ENCODE results near the gene DIP2C. TPM values are rescaled to one million over a fixed set of nuclear protein-coding genes. Genes with fewer than 3 reads are reported as not detected.
"Not testable (repeated sequence)": the region's sequence is repeated elsewhere in the genome, so short reads cannot be mapped to it uniquely, and the experiment has no call there.

Gene DIP2C
- total RNA-seq, 2 experiments from 2014 or later: 2.0 to 2.3 TPM

DNA sequence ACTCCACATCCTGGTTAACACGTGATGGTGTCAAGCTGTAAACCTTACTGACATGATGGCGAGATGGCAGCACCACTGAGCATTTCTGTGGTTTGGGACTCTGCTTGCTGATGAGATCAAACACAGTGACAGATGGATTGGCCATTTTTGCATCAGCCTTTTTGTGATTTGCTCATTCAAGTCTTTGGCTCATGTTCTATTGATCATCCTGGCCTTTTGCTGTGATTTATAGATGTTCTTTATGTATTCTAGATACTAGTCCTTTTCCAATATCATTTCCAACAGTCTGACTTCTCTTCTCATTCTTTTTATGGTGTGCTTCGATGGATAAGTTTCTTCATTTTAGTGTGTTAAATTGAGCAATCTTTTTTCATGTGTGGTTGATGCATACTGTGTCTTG, 24.7 kb upstream of the DIP2C start:
- Mint-ChIP-seq H3K4me1 (no peaks in the 10 kb centered on the region), H3K9me3 (peaks cover 12% of the 10 kb centered on the region), H3K4me3 (no peak overlapping the region), H3K36me3 (ENCODE audit: low read depth) (peaks cover 3% of the 10 kb centered on the region), H3K27ac (no peak overlapping the region), H3K27me3 (peaks cover 7% of the 10 kb centered on the region)
- no peak for DNase-seq
- ChIA-PET CTCF (no interaction called here), POLR2A (no interaction called here)

GRCh38 chr10:712575-712974, 23.1 kb upstream of the DIP2C start:
- Mint-ChIP-seq H3K4me1 (no peaks in the 10 kb centered on the region), H3K36me3 (ENCODE audit: low read depth) (peaks cover 3% of the 10 kb centered on the region), H3K27me3 (peaks cover 14% of the 10 kb centered on the region), H3K9me3 (peaks cover 12% of the 10 kb centered on the region), H3K4me3 (no peak overlapping the region), H3K27ac (no peak overlapping the region)
- no peak for DNase-seq
- CTCF ChIA-PET: no interaction called here
- POLR2A ChIA-PET: no interaction called here

DNA sequence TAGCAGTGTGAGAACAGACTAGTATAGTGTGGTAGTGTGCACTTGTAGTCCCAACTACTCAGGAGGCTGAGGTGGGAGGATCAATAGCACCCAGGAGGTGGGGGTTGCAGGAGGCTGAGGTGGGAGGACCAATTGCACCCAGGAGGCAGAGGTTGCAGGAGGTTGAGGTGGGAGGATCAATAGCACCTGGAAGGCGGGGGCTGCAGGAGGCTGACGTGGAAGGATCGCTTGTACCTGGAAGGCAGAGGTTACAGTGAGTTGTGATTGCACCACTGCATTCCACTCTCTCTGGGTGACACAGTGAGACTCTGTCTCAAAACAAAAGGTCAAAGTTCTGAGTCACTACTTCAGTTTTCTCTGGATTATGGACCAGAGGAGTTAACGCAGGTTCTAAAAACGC, 22.6 kb upstream of the DIP2C start:
- Mint-ChIP-seq H3K36me3 (ENCODE audit: low read depth) (peaks cover 3% of the 10 kb centered on the region), H3K27ac (no peak overlapping the region), H3K4me3 (no peak overlapping the region), H3K4me1 (no peaks in the 10 kb centered on the region), H3K9me3 (peaks cover 12% of the 10 kb centered on the region), H3K27me3 (peaks cover 19% of the 10 kb centered on the region)
- CTCF ChIA-PET: no interaction called here
- POLR2A ChIA-PET: no interaction called here
- no peak for DNase-seq

DNA sequence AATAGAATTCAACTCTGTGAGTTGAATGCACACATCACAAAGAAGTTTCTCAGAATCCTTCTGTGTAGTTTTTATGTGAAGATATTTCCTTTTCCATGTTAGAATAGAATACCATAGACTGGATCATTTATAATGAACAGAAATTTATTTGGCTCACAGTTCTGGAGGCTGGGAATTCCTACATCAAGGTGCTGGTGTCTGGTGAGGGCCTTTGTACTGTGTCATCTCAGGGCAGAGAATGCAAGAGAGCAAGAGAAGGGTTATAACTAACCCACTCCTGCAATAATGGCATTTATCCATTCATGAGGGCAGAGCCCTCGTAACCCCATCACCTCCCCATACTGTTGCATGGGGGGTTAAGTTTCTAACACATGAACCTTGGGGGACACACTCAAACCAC, 18.4 kb upstream of the DIP2C start:
- no peaks in the 10 kb centered on the region for H3K36me3 Mint-ChIP-seq (ENCODE audit: low read depth)
- H3K4me1 Mint-ChIP-seq: no peaks in the 10 kb centered on the region
- no peaks in the 10 kb centered on the region for H3K9me3 Mint-ChIP-seq
- peaks cover 28% of the 10 kb centered on the region for H3K27me3 Mint-ChIP-seq
- DNase-seq: no peak
- CTCF ChIA-PET: no interaction called here
- POLR2A ChIA-PET: no interaction called here
- no peak overlapping the region for H3K4me3 Mint-ChIP-seq
- no peak overlapping the region for H3K27ac Mint-ChIP-seq

- ChIA-PET CTCF (no interaction called here), POLR2A (no interaction called here)
- H3K9me3 Mint-ChIP-seq: no peaks in the 10 kb centered on the region
- no peaks in the 10 kb centered on the region for H3K36me3 Mint-ChIP-seq (ENCODE audit: low read depth)
- H3K27me3 Mint-ChIP-seq: peaks cover 28% of the 10 kb centered on the region
- H3K4me1 Mint-ChIP-seq: no peaks in the 10 kb centered on the region
- H3K4me3 Mint-ChIP-seq: no peak overlapping the region
- no peak overlapping the region for H3K27ac Mint-ChIP-seq
- DNase-seq: no peak
Measured at GRCh38 chr10:707456-707855, 18.0 kb upstream of the DIP2C start.

- ChIA-PET CTCF (no interaction called here), POLR2A (no interaction called here)
- Mint-ChIP-seq H3K4me1 (no peaks in the 10 kb centered on the region), H3K4me3 (no peak overlapping the region), H3K27me3 (peaks cover 16% of the 10 kb centered on the region), H3K36me3 (ENCODE audit: low read depth) (no peaks in the 10 kb centered on the region), H3K27ac (no peak overlapping the region), H3K9me3 (no peaks in the 10 kb centered on the region)
- DNase-seq: no peak
Measured at GRCh38 chr10:703118-703517, 13.7 kb upstream of the DIP2C start.

DNA sequence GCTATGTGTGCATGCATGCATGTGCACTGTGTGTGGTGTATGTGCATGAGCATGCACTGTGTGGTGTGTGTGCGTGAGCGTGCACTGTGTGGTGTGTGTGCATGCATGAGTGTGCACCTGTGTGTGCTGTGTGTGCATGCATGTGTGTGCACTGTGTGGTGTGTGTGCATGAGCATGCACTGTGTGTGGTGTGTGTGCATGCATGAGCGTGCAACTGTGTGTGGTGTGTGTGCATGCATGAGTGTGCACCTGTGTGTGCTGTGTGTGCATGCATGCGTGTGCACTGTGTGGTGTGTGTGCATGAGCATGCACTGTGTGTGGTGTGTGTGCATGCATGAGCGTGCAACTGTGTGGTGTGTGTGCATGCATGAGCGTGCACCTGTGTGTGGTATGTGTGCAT, 10.7 kb upstream of the DIP2C start:
- H3K9me3 Mint-ChIP-seq; H3K36me3 Mint-ChIP-seq (ENCODE audit: low read depth); POLR2A ChIA-PET; DNase-seq; H3K27ac Mint-ChIP-seq; H3K4me3 Mint-ChIP-seq; CTCF ChIA-PET; H3K27me3 Mint-ChIP-seq; H3K4me1 Mint-ChIP-seq: not testable (repeated sequence)

DNA sequence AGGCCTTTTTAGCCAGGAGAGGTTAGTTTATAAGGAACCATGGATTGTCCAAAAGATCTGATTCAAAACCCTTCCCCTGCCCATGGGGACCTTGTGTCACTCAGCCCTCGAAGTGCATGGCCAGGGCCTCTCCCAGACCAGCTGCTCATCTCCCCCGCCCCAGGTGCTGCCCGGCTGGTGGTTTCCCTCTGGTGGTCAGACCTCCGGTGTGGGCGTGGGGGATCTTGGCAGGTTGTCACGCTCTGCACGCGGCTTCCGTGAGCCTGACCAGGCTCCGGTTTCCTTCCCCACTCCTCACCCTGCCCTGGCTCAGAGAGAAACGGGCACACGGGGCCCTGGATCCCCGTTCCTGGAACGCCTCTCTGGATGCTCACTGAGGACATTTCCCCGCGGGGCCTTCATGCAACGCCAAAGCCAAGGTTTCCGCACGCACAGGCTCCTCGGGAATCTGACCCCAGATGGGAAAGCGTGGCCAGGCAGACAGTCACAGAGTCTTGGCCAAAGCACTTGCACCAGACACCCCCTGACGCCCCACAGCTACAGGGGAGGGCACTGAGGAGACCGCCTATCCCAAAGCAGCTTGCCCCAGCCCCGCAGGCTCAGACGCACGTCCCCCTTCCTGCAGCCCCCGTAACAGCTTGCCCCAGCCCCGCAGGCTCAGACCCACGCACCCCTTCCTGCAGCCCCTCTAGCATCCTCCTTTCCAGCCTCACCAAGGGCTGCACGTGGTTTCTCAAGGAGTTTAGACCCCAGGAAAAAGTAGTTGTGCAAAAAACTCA, 7.8 kb upstream of the DIP2C start:
- POLR2A ChIA-PET: no interaction called here
- Mint-ChIP-seq H3K9me3 (no peaks in the 10 kb centered on the region), H3K4me1 (peaks cover 2% of the 10 kb centered on the region), H3K4me3 (no peak overlapping the region), H3K27me3 (peaks cover 12% of the 10 kb centered on the region), H3K36me3 (ENCODE audit: low read depth) (no peaks in the 10 kb centered on the region), H3K27ac (no peak overlapping the region)
- DNase-seq: no peak
- CTCF ChIA-PET: interaction anchor here (0.6 kb wide), 1 partner anchor 191 kb away, joined by 5 read pairs; no protein-coding TSS in a partner anchor

- Mint-ChIP-seq H3K36me3 (ENCODE audit: low read depth) (no peaks in the 10 kb centered on the region), H3K27ac (no peak overlapping the region), H3K27me3 (peaks cover 26% of the 10 kb centered on the region), H3K9me3 (no peaks in the 10 kb centered on the region), H3K4me1 (peaks cover 2% of the 10 kb centered on the region), H3K4me3 (no peak overlapping the region)
- no peak for DNase-seq
- ChIA-PET CTCF (no interaction called here), POLR2A (no interaction called here)
Measured at GRCh38 chr10:695396-695795, 5.9 kb upstream of the DIP2C start.

GRCh38 chr10:693506-693905, 4.0 kb upstream of the DIP2C start:
- Mint-ChIP-seq H3K27ac (no peak overlapping the region), H3K4me3 (no peak overlapping the region), H3K27me3 (peaks cover 30% of the 10 kb centered on the region), H3K9me3 (no peaks in the 10 kb centered on the region), H3K4me1 (peaks cover 2% of the 10 kb centered on the region), H3K36me3 (ENCODE audit: low read depth) (no peaks in the 10 kb centered on the region)
- POLR2A ChIA-PET: no interaction called here
- CTCF ChIA-PET: no interaction called here
- DNase-seq: no peak

- POLR2A ChIA-PET: no interaction called here
- no peak for DNase-seq
- no peaks in the 10 kb centered on the region for H3K9me3 Mint-ChIP-seq
- H3K27ac Mint-ChIP-seq: no peak overlapping the region
- H3K4me1 Mint-ChIP-seq: peaks cover 2% of the 10 kb centered on the region
- no peaks in the 10 kb centered on the region for H3K36me3 Mint-ChIP-seq (ENCODE audit: low read depth)
- peaks cover 37% of the 10 kb centered on the region for H3K27me3 Mint-ChIP-seq
- CTCF ChIA-PET: no interaction called here
- no peak overlapping the region for H3K4me3 Mint-ChIP-seq
Measured at GRCh38 chr10:692682-693351, 3.3 kb upstream of the DIP2C start.

GRCh38 chr10:691216-691615, 1.7 kb upstream of the DIP2C start:
- Mint-ChIP-seq H3K27me3 (peaks cover 45% of the 10 kb centered on the region), H3K9me3 (no peaks in the 10 kb centered on the region), H3K4me3 (no peak overlapping the region), H3K4me1 (peaks cover 2% of the 10 kb centered on the region), H3K36me3 (ENCODE audit: low read depth) (no peaks in the 10 kb centered on the region), H3K27ac (no peak overlapping the region)
- no peak for DNase-seq
- ChIA-PET POLR2A (no interaction called here), CTCF (no interaction called here)

DNA sequence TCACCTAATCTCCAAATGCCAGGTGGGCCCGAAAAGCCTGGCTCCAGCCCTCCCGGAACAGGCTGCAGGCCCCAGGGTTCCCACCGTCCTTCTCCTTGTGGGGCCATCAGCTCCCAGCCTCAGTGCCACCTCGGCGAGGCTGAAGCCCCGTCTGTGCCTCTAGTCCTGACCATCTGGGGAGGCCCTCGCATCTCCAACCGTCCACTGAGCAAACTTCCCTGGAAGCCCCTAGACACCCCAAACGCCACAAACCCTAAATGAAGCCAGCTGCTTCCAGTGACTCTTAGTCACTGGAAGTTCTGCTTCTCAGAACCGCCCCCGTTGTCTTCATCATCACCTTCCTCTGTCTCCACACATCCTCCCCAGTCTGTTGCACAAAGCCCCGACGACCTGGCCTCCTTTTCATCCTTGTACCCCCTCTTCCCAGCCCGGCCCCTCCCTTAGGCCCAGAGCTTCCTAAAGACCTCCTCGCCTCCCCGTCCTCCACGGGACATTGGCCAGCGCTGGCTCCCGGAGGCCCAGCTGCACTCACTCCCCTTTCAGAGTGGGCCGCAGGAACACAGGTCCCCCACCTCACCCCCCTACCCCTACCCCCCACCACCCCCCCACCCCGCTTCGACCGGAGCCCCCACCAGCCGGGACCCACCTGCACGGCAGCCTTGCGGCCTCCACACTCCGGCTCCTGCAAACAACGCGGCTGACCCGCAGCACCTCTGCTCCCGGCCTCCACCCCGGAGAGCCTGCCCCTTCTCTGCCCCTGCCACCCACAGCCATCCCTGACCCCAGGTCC, 1.1 kb upstream of the DIP2C start:
- peaks cover 45% of the 10 kb centered on the region for H3K27me3 Mint-ChIP-seq
- POLR2A ChIA-PET: no interaction called here
- H3K4me3 Mint-ChIP-seq: peak overlapping the region; percentile 38
- H3K9me3 Mint-ChIP-seq: no peaks in the 10 kb centered on the region
- CTCF ChIA-PET: no interaction called here
- no peaks in the 10 kb centered on the region for H3K36me3 Mint-ChIP-seq (ENCODE audit: low read depth)
- H3K27ac Mint-ChIP-seq: no peak overlapping the region
- no peak for DNase-seq
- H3K4me1 Mint-ChIP-seq: peaks cover 2% of the 10 kb centered on the region

Data from activated CD4-positive, alpha-beta T cell treated with anti-CD3 and anti-CD28 coated beads, Interleukin-2, amount 10 ng/mL, durations not matched to agents 7 days and 5 days (primary cell).